Right ventricle myocardium superior (tissue), 1 donor: ENCODE results near the gene KLRF2. TPM values are rescaled to one million over a fixed set of nuclear protein-coding genes. Genes with fewer than 3 reads are reported as not detected.

ENCODE experiments used
- ATAC-seq: fragments of 200-7000 bp; cut with Tn5 transposase; one replicate; pipeline ENCODE4 v1.9.1; 2020; ENCODE audit warnings: mild to moderate bottlenecking; ENCODE audit not compliant: poor library complexity
- DNase-seq: peaks from one replicate; pipeline ENCODE4 v3.0.0-alpha.2; 2020
- intact Hi-C: fragments of 100-400 bp; cut with DNase I; formaldehyde crosslinking; loops from one replicate; pipeline ENCODE4 v1.11.2; 2022
- total RNA-seq: library from RNA; stranded (reverse); fragmentation: NEBNext Ultra II Directional; extraction: Animal tissue kit (Norgen Biotek cat#: 25700); gene quantifications from one replicate; pipeline ENCODE4 v1.2.1, GENCODE V29; 2021
- donor health status: DM: no; HTN: yes; CAD: no; lungs with severe emphysema.

The KLRF2 gene
- total RNA-seq, 1 donor from 2014 or later: not detected

DNA sequence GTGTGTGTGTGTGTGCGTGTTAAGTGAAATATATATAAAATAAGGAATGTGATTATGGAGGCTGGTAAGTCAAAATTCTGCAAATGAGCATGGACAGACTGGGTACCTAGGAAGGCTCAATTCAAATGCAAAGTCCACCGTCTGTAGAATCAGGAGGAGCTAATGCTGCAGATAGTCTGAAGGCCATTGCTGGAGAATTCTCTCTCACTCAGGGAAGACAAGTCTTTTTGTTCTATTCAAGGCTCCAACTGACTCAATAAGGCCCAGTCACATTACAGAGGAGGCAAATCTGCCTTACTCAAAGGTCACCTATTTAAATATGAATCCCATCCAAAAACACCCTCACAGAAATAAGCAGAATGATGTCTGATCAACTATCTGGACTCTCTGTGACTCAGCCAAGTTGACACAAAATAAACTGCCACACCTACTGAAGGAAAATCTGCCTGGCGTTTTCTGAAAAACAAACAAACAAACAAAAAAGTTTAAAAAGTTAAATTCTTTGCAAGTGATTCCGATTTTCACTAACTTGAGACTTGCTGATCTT is 684 bp upstream of the KLRF2 start:
- no peak for DNase-seq
- no peak for ATAC-seq
- intact Hi-C loops: no loop called here

- intact Hi-C loops: no loop called here
- DNase-seq (no peak), ATAC-seq (no peak)
Observed at GRCh38 chr12:9881988-9882387, 699 bp downstream of the KLRF2 start.

DNA sequence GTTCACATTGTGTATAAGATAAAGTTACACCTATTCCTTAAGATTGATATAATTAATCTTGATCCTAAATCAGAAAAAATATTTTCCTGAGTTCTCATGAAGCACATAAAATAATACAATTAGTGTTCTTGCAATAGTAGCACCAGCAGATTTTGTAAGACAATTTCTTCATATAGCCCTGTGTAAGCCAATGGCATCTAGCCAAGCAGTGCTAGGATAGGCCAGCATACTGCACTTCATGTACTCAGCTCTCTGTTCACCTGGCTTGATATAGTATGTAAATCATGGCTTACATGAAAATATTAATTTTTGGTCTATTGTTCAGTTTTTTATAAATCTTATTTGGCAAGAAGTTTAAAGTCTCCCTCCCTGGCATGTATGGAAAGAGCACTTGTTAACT is 1.9 kb downstream of the KLRF2 start:
- ATAC-seq: no peak
- DNase-seq: no peak
- intact Hi-C loops: no loop called here

DNA sequence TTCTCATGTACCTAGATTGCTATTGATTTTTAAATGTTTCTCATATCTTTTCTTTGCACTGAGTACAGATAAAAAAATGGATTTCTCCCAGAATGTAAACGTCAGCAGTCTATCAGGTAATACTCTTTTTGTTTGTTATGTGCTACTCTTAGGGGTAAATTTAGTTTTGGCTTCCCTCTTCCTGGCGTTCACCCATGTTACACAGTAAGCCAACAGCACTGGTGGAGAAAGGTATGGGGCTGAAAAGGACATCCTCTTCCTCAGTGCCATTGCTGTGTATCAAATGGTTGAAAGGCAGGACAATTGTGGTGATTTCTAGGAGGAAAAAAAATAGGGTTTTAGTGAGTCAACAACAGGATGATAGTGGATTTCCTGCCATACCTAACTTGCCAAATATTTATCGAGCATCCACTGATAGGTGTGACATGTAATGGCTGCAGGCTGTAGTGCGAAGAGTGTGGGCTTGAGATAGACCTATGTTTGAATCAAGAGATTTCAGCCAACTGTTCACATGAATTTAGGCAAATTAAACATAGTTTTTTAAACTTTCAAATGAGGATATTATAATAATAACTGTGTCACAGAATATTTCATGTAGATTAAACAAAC is 7.5 kb downstream of the KLRF2 start:
- intact Hi-C loops: no loop called here
- ATAC-seq (no peak), DNase-seq (no peak)

GRCh38 chr12:9895215-9895971 is 14.1 kb downstream of the KLRF2 start:
- no peak for DNase-seq
- ATAC-seq: no peak
- intact Hi-C loops: no loop called here

DNA sequence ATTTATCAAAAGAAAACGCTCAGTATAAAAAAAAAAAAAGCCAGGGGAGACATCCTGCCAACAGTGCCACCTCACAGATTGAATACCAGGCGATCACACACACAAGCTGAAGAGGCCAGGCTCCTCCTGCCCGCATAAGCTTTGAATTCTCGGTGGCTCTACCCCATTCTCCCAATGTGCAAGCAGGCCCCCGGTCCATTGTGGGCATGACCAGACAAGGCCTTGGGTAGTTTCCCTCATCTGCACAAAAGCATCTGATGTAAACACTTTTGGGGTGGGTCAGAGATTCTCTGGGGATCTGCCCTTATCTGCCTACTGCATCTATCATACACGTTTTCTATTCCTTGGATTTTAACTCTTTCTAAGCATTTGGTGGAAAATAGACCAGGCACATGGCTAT is 16.2 kb downstream of the KLRF2 start:
- intact Hi-C loops: no loop called here
- ATAC-seq: no peak
- DNase-seq: no peak

DNA sequence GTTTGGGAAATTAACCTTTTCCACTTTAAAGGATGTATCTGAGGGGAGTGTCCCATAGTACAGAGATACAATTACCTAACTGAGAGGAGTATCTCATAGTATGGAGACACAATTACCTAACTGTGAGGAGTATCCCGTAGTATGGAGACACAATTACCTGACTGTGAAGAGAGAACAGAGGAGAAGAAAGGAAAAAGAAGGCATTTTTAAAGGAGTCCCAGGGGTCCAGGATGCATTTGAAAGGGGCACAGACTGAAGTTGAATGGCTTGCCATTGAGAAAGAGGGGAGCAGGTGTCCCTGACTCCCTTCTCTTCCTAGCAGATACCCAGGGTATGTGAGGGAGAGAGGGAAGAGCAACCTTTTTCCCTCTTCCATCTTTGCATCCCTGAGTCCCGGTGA is 17.9 kb downstream of the KLRF2 start:
- ATAC-seq (no peak), DNase-seq (no peak)
- intact Hi-C loops: no loop called here

DNA sequence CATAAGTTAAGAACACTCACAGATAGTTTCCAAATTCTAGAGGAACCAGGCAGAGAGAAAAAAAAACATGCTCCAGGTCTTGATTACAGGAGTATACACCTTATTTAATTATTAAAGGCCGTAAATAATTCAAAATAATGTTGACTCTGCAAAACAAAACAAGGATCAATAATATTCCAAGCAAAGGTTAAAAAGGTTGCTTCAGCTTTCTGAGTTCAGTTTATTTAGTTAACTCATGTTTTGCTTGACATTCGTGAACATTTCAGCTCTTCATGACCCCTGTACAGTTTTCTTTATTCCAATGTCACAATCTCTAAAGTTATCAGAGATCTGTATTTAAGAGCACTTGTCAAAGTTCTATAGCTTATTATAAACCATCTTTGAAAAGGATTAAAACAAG is 19.6 kb downstream of the KLRF2 start:
- intact Hi-C loops: no loop called here
- no peak for ATAC-seq

DNA sequence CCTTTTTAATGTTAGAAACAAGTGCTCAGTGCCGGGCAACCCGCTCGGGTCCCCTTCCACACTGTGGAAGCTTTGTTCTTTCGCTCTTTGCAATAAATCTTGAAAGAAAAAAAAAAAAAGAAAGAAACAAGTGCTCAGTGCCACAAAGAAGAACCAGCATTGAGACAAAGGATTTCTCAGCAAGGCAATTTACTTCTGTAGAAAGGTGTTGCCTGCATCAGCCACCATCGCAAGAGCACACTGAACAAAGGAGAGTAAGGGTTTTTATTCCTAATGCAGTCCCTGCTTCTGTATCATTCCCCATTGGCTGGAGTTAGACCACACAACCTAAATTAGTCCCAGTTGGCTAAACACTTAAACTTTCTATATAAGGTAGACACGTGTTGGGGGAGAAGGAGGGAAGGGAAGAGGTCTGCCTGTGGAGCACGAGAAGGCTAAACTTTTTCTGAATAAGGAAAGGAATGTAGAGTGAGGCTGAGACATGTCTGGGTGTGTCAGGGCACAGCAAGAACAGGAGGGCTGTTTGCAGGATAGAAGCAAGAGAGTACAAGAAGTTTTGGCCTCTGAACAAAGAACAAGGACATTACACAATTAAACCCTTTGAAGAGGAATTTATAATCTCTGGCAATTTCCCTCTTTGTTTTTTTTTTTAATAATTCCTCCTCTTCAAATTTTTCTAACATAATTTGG is 21.4 kb downstream of the KLRF2 start:
- ATAC-seq (no peak), DNase-seq (no peak)
- intact Hi-C loops: no loop called here

More for the DNA sequence above, 19.6 kb downstream of the KLRF2 start:
- no peak for DNase-seq

GRCh38 chr12:9906873-9907272 is 25.6 kb downstream of the KLRF2 start:
- DNase-seq (no peak), ATAC-seq (no peak)
- intact Hi-C loops: no loop called here

DNA sequence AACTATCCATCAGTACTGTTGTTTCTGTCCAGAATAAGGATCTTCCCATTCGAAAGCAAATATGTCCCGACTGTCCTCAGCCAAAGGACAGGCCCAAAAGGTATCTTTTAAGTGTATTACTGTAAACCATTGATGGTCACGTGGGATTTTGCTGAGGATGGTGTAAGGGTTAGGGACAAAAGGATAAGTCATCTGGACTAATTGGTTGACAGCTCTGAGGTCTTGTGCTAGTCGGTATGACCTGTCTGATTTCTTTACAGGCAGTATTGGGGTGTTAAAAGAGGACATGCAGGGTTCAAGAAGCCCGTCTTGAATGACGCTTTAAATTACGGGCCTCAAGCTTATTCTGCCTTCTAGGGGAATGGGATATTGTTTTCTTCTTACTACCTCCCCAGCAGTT is 26.5 kb downstream of the KLRF2 start:
- intact Hi-C loops: no loop called here
- no peak for ATAC-seq
- DNase-seq: no peak

DNA sequence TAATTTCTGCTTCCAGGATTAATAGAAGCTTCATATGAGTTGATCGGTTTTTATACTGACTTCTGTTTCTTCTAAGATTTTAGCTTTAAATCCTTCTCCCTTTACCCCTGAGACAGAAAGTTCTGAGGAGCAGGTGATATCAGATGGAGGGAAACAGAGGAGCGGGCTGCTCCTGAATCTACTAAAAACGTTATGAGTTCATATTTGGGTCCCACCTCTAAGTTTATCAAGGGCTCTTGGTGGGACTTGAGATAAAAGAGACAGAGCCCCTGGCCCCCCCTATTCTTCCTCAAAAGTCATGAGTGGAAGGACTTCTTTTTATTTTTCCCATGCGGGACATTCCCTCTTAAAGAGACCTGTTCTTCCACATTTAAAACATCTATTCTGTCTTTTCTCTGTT is 27.1 kb downstream of the KLRF2 start:
- intact Hi-C loops: no loop called here
- no peak for DNase-seq
- no peak for ATAC-seq

DNA sequence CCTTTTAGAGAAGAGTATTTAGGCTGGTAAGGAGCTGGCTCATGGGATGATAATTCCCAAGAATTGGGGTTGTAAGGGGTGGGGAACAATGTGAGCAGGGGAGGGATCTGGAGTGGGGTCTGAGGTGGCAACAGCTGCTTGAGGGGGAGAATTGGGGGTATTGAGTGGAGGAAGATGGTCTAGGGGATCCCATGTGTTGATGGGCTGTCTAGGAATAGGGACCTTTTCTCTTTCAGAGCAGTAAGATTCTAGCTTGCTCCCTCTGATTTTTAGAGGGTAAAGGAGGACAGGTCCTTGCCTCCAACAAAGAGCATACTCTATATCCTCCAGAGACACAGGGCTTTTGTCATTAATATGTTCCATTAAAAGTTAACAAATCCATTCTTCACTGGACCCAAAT is 28.4 kb downstream of the KLRF2 start:
- ATAC-seq: no peak
- DNase-seq: no peak
- intact Hi-C loops: no loop called here

DNA sequence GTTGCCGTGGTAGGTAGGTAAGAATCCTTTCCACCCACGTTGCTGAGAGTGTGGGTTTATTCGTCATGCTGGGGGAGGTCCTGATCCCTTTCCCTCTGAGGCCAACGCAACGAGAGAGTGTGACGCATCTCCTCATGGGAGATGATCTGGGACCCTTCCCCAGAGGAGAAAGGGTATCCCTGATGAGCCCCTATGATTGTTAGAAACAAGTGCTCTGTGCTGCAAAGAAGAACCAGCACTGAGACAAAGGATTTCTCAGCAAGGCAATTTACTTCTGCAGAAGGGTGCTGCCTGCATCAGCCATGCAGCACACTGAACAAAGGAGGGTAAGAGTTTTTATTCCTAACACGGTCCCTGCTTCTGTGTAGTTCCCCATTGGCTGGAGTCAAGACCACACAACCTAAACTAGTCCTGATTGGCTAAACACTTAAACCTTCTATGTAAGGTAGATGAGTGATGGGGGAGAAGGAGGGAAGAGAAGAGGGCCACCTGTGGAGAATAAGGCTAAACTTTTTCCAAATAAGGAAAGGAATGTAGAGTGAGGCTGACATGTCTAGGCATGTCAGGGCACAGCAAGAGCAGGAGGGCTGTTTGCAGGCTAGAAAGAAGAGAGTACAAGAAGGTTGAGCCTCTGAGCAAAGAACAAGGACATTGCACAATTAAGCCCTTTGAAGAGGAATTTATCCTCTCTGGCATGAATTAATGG is 29.6 kb downstream of the KLRF2 start:
- ATAC-seq (no peak), DNase-seq (no peak)
- intact Hi-C loops: no loop called here

- ATAC-seq (no peak), DNase-seq (no peak)
- intact Hi-C loops: no loop called here
Observed at GRCh38 chr12:9911708-9912107, 30.4 kb downstream of the KLRF2 start.

- no peak for ATAC-seq
- DNase-seq: no peak
- intact Hi-C loops: no loop called here
Observed at GRCh38 chr12:9919443-9919842, 38.2 kb downstream of the KLRF2 start.

GRCh38 chr12:9920451-9920850 is 39.2 kb downstream of the KLRF2 start:
- intact Hi-C loops: loop anchor here (5.0 kb wide), 1 partner anchor 108 kb away; no protein-coding TSS in a partner anchor
- ATAC-seq: no peak
- no peak for DNase-seq

DNA sequence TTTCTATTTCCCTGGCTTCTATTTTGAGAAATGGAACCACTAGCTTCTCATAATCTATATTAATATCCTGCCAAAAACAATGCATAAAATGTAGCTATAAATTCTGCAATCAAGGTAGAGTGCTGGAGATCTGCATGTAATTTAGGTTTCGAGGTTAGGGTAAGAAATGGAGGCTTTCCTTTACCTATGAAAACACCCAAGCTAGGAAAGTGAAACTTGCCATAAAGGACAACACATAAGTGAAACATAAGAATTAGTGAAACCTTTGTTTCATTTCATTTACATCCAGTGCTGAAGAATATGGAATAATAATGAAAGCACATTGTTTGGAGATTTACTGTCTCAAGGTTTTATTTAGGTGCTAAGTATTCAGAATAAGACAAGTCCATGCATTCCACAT is 41.1 kb downstream of the KLRF2 start:
- intact Hi-C loops: loop anchor here (5.0 kb wide), 1 partner anchor 110 kb away; no protein-coding TSS in a partner anchor
- DNase-seq (no peak), ATAC-seq (no peak)
